SH-SY5Y (cell line): ENCODE data around the gene LSM7.

Source experiments
- GATA2 ChIP-seq: IDR thresholded peaks from 2 replicates; pipeline ENCODE4 v1.6.1; 2011; ENCODE audit warnings: mild to moderate bottlenecking, low read depth, low read length
- GATA3 ChIP-seq: IDR thresholded peaks from 2 replicates; pipeline ENCODE4 v1.6.1; 2011; ENCODE audit warnings: low read depth, mild to moderate bottlenecking, low read length, moderate library complexity

DNA sequence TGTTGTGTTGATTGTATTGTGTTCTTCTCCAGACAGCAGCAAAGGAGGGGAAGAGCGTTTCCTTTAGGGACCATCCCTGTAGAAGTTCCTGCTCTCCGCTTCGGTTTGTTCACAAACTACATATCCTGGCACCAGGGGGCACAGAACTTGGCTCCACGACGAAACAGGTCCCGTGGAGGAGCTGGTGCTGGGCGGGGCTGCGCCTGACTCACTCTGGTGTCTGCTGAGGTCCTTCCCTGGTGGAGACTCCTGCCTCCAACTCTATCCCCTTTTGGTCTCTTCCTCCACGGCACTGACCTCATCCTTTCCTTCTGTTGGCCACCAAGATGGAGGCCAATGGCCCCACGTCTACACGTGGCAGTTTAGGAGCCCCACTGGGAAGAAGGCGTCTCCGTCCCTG, 46.4 kb upstream of the LSM7 start:
- no peak for TF ChIP-seq GATA2
- no peak for TF ChIP-seq GATA3
